Fibroblast of skin of scalp (primary cell): Measurements from ENCODE around the gene ZNF708. TPM values are rescaled to one million over a fixed set of nuclear protein-coding genes. Genes with fewer than 3 reads are reported as not detected.
"Not testable (repeated sequence)": the region's sequence is repeated elsewhere in the genome, so short reads cannot be mapped to it uniquely, and the experiment has no call there.

Experiments
- DNase-seq: peaks from one replicate; pipeline ENCODE4 v3.0.0-alpha.2; 2013
- polyA plus RNA-seq, 2 experiments: library from polyadenylated mRNA; unstranded; fragments of 120-200 nt; gene quantifications; one replicate each; pipeline ENCODE4 v1.2.1, GENCODE V29; 2013; ENCODE audit not compliant: insufficient read length in 2 of 2

ZNF708 gene
- 2.9 TPM for polyA plus RNA-seq (2013, experiment 1 of 2; ENCODE audit: insufficient read length)
- 3.7 TPM for polyA plus RNA-seq (2013, experiment 2 of 2; ENCODE audit: insufficient read length)

DNA sequence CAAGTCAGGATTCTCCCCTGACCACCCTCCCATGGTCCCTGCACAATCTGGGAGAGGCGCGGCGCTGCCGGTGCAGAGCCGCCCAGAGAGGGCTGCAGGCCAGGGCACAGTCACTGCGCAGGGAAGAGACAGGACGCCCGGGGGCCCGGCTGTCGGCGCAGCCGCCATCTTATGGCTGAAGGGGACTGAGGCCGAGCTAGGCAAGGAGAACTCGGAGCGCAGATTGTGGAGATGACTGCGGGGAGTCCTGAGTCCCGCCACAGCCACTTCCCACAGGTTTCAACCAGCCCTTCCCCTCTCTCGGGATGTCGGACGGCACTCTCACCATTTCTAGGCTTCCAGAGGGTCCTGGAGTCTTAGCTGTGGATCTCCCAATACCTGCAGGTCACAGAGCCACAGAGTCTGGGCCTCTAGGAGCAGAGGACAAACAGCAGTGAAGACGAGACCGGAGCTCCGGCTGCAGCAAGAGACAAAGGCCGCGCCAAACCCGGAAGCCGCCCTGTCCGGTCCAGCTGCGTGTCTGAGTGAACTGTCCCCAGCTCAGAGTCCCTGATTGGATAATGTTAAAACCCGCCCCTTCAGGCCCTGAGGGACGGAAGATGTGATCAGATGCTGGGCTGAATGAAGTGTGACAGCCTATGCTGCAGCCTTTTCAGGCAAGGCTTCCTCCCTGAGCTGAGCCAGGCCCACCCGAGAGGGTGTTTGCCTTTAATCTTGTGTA, at the start of gene ZNF708:
Gene ZNF708, minus strand, starts transcription at position 526 of the 721 bp plus-strand sequence. Its CDS starts 198 bp downstream, at position 328.
- DNase-seq = peak; percentile 95

DNA sequence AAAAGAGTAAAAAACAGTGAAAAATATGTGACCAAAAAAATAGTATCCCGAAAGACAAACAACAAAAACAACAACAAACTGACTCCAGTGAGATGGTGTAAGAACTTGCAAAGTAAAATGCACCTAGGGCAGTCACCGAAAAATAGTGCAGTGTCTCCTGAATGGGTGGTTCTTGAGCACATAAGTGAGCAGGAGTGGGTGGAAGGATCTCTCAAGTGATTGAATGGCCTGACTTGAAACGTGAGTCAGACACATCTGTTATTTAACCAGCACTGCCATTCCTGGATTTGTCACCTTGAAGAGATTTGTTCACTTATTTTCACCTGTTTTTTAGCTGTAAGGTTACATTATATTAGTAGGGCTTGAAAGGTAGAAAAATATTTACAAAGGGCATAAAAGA, 33.1 kb upstream of the ZNF708 start:
- no peak for DNase-seq

DNA sequence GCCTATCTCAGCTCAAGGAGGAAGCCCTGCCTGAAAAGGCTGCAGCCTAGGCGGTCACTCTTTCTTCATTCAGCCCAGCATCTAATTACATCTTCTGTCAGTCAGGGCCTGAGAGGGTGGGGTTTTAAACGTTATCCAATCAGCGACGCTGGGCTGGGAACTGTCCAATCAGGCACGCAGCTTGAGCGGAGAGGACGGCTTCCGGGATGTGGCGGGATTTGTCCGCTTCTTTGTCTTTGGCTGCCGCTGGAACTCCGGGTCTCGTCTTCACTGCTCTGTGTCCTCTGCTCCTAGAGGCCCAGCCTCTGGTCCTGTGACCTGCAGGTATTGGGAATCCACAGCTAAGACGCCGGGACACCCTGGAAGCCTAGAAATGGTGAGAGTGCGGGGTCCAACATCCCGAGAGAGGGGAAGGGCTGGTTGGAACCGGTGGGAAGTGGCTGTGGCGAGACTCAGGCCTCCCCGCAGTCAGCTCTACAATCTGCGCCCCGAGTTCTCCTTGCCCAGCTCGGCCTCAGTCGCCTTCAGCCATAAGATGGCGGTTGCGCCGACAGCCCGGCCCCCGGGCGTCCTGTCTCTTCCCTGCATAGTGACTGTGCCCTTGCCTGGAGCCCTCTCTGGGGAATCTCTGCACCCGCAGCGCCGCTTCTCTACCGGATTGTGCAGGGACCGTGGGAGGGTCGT, 29.7 kb upstream of the ZNF708 start, which contains the start of gene ZNF738:
Gene ZNF738, plus strand, starts transcription at position 233 of the 684 bp plus-strand sequence. Its CDS starts 141 bp downstream, at position 374.
- peak; percentile 95 for DNase-seq

DNA sequence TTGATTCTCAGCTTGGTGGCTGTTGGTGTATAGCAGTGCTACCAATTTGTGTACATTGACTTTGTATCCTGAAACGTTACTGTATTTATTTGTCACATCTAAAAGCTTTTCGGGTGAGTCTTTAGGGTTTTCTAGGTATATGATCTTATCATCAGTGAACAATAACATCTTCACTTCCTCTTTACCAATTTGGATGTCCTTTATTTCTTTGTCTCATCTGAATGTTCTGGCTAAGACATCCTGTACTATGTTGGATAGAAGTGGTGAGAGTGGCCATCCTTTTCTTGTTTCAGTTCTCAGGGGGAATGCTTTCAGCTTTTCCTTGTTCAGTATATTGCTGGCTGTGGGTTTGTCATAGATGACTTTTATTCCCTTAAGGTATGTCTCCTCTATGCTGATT, 23.6 kb upstream of the ZNF708 start:
- no peak for DNase-seq

DNA sequence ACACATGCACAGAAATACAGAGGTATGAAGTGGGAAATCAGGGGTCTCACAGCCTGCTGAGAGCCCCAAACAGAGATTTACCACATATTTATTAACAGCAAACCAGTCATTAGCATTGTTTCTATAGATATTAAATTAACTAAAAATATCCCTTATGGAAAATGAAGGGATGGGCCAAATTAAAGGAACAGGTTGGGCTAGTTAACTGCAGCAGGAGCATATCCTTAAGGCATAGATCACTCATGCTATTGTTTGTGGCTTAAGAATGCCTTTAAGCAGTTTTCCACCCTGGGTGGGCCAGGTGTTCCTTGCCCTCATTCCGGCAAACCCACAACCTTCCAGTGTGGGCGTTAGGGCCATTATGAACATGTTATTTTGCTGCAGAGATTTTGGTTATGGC, 15.6 kb upstream of the ZNF708 start:
- not testable (repeated sequence) for DNase-seq

DNA sequence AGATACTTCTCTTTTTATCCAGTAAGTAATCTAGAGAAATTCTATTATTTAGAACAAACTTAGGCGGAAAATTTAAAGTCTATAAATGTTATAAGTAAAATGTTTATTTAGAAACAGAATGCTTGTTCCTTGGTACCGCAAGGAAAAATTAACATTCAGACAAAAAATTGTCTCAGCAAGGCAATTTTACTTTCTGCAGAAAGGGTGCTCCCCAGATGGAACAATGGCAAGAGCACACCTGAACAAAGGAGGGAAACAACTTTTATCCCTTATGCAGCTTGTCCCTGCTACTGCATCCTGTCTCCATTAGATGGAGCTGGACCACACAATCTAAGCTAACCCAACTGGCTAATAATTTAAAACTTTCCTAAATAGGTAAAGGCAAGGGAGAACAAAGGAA, 6.5 kb upstream of the ZNF708 start:
- no peak for DNase-seq

DNA sequence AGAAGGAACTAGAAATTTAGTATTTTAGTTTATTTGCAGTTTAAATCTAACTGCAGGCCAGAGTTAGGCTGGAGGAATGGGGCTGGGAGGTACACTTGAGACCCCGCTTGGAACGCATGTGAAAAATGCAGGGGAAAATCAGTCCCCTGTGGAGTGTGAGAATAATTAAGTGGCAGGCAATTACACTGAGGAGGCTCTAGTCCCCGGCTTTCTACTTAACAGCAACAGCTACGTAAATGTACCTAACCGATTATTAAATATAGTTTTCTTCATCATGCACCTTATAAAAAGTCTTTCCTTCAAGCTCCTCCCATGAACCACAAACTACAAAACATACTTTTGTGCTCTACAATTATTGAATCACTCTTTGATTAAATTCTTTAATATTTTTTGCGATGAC, 804 bp downstream of the ZNF708 start:
- DNase-seq = no peak

DNA sequence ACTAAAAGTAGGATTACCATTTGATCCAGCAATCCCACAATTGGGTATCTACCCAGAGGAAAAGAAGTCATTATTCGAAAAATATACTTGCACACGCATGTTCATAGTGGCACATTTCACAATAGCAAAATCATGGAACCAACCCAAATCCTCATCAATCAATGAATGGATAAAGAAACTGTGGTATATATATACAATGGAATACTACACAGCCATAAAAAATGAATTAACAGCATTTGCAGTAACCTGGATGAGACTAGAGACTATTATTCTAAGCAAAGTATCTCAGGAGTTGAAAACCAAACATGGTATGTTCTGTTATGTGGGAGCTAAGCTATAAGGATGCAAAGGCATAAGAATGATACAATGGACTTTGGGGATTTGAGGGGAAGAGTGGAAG, 3.0 kb downstream of the ZNF708 start:
- DNase-seq = no peak

DNA sequence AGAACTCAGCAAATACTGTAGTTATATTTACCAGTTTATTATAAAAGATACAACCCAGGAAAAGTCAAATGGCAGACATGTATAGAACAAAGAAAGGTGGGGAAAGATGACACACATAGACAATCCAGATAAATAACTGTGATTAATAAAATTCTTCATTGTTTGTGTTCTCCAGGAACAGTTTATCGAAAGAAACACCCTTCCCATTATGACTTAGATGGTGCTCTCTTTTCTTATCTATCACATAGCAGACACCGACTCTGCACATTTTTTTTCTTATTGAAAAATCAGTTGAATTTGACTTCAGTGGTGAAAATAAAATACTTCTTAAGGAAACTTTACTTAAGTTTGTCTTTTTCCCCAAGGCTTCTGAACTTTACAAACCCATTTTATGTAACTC, 6.2 kb downstream of the ZNF708 start:
- DNase-seq = no peak

DNA sequence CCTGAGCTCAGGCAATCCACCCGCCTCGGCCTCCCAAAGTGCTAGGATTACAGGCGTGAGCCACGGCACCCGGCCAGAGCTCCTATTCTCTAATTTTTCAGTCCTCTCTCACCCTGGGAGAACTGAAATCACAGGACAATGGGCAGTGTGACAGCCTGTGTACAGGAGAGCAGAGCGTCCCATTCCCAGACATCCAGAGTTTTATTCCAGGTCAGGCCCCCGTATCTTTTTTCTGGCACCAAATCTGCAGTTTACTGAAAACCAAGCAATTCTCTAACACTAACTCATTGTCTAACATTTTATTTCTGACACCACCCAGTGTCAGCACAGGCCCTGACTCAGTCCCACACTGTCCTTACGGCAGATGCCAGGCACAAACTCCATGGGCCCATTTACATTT, 6.7 kb downstream of the ZNF708 start:
- no peak for DNase-seq

DNA sequence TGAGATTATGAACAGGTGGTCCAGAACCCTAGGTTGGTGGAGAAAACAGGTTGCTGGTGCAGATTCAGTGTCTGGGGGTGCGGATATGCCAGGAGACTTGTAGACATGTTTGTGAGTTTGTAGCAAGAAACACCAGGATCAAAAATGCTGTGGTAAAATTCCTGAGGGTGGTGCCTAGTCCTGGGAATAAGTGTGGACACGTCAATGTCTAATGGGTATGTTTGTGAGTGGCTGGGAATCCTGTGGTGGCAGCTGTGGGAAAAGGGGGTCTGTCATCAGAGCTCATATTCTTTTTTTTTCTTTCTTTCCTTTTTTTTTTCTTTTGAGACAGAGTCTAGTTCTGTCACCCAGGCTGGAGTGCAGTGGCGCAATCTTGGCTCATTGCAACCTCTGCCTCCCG, 7.2 kb downstream of the ZNF708 start:
- peak; percentile 33 for DNase-seq

DNA sequence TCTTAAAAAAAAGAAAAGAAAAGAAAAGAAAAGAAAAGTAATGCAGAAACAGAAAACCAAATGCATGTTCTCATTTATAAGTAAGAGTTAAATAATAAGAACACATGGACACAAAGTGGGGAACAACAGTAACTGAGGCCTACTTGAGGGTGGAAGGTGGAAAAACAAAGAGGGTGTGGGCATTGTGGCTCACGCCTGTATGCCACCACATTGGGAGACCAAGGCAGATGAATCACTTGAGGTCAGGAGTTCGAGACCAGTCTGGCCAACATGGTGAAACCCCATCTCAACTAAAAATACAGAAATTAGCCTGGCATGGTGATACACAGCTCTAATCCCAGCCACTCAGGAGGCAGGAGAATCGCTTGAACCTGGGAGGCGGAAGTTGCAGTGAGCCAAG, 8.1 kb downstream of the ZNF708 start:
- no peak for DNase-seq

DNA sequence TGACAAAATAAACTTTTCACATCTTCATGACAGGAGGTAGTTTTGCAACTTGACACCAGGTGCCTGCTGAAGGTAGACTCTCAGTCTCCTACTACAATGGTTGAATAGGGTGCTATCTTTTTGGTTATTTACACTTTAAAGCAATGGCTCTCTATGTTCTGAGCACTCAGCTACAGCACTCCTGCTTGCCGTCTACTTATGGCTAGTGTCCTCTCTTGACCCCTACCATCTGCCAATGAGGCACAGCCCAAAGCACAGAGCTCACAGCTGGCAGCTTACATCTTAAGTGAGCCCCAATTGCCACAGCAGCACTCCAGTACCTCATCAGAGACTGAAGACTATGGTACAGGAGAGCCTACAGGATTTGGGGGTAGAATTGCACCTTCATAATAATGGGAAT, 11.4 kb downstream of the ZNF708 start:
- no peak for DNase-seq

DNA sequence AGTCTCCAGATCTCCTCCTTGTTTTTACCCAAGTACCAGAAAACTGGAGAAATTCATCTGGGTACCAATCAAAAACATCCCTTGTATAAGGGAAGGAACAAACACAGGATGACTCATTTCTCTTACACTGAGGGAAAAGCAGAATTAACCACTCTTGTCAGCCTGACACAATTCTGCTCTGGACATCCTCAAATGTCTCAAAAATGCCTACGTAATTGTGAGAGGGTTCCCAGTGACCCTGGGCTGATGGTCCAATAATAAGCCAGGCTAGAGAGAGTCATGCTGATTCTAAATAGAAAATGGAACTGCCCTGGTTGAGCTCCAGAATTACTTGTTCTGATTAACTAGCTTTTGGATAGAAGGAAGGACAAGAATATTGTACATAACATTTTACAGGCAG, 14.5 kb downstream of the ZNF708 start:
- DNase-seq = no peak

DNA sequence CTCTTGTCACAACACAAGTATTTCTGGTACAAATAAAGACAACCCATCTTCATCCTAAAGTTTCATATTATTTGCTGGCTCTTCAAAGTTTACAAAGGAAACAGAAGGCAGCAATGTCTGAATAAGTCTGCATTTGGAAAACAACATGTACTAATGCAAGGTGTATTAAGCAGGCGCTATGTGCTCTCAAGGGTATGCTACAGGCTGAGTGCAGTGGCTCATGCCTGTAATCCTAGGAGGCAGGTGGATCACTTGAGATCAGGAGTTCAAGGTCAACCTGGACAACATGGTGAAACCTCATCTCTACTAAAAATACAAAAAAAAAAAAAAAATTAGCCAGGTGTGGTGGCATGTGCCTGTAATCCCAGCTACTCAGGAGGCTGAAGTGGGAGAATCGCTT, 16.4 kb downstream of the ZNF708 start:
- DNase-seq = not testable (repeated sequence)

DNA sequence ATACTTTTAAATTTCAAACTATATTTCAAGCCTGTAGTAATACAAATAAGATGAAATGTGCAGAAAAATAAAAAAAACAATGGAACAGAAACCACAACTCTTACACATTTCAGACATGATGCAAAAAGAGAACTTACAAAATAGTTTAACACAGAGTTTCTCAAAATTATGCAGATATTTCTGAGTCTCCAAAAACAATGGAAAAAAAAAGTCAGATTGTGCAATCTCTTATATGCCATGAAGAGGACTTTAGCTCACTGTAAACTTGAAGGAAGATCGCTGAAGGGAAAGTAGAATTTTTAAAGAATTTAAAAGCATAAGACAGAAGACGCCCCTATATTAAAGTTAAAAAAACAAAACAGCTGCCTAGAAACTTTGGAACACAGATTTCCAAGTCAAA, 20.4 kb downstream of the ZNF708 start:
- no peak for DNase-seq

DNA sequence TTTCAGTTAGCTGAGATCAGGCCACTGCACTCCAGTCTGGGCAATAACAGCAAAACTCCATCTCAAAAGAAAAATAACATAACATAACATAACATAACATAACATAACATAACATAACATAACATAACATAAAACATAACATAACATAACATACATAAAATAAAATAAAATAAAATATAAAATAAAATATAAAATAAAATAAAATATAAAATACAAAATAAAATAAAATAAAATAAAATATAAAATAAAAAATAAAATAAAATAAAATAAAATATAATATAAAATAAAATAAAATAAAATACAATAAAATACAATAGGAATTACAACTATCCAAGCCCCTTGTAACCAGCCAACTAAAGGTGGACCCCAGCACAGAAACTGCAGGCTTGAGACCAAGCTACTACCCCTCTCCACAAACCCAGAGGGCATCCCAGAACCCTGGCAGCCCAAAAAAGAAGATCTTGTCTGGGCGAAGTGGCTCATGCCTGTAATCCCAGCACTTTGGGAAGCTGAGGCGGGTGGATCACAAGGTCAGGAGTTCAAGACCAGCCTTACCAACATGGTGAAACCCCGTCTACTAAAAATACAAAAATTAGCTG, 22.2 kb downstream of the ZNF708 start:
- DNase-seq = not testable (repeated sequence)

DNA sequence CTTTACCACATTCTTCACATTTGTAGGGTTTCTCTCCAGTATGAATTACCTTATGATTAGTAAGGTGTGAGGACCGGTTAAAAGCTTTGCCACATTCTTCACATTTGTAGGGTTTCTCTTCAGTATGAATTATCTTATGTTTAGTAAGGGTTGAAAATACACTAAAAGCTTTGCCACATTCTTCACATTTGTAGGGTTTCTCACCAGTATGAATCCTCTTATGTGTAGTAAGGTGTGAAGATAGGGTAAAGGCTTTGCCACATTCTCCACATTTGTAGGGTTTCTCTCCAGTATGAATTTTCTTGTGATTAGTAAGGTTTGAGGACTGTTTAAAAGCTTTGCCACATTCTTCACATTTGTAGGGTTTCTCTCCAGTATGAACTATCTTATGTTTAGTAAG, 35.4 kb downstream of the ZNF708 start:
- not testable (repeated sequence) for DNase-seq

DNA sequence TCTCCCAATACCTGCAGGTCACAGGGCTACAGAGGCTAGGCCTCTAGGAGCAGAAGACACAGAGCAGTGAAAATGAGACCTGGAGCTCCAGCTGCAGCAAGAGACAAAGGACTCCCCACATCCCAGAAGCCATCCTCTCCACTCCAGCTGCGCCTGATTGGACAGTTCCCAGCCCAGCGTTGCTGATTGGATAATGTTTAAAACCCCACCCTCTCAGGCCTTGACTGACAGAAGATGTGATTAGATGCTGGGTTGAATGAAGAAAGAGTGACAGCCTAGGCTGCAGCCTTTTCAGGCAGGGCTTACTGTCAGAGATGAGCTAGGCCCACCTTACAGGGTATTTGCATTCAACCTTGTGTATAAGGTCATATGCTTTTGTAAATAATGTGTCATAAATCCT, 59.4 kb downstream of the ZNF708 start:
- DNase-seq = no peak

DNA sequence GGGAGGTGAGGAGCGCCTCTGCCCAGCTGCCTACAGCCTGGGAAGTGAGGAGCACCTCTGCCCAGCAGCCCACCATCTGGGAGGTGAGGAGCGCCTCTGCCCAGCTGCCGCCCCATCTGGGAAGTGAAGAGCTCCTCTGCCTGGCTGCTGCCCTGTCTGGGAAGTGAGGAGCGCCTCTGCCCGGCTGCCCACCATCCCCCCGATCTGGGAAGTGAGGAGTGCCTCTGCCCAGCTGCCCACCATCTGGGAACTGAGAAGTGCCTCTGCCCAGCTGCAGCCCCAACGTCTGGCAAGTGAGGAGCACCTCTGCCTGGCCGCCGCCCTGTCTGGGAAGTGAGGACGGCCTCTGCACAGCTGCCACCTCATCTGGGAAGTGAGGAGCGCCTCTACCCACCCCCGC, 64.3 kb downstream of the ZNF708 start:
- DNase-seq = no peak

DNA sequence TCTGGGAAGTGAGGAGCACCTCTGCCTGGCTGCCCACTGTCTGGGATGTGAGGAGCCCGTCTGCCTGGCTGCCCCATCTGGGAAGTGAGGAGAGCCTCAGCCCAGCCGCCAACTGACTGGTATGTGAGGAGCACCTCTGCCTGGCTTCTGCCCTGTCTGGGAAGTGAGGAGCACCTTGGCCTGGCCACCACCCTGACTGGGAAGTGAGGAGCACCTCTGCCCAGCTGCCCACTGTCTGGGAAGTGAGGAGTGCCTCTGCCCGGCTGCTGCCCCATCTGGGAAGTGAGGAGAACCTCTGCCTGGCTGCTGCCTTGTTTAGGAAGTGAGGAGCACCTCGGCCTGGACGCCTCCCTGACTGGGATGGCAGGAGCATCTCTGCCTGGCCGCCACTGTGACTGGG, 64.8 kb downstream of the ZNF708 start:
- no peak for DNase-seq

DNA sequence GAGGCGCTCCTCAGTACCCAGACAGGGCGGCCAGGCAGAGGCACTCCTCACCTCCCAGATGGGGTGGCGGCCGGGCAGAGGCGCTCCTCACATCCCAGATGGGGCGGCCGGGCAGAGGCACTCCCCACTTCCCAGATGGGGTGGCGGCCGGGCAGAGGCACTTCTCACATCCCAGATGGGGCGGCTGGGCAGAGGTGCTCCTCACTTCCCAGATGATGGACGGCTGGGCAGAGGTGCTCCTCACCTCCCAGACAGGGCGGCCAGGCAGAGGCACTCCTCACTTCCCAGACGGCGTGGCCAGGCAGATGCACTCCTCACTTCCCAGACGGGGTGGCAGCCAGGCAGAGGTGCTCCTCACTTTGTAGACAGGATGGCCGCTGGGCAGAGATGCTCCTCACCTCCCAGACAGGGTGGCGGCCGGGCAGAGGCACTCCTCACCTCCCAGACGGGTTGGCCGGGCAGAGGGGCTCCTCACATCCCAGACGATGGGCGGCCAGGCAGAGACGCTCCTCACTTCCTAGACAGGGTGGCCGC, 68.3 kb downstream of the ZNF708 start:
- DNase-seq = not testable (repeated sequence)

DNA sequence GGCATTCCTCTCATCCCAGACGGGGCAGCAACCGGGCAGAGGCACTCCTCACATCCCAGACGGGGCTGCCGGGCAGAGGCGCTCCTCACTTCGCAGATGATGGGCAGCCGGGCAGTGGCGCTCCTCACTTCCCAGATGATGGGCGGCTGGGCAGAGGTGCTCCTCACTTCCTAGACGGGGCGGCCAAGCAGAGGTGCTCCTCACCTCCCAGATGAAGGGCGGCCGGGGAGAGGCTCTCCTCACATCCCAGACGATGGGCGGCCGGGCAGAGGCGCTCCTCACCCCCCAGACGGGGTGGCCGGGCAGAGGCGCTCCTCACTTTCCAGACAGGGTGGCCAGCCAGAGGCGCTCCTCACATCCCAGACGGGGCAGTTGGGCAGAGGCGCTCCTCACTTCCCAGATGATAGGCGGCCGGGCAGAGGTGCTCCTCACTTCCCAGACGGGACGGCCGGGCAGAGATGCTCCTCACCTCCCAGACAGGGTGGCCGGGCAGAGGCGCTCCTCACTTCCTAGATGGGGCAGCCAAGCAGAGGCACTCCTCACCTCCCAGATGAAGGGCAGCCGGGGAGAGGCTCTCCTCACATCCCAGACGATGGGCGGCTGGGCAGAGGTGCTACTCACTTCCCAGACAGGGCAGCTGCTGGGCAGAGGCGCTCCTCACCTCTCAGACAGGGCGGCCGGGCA, 68.9 kb downstream of the ZNF708 start:
- DNase-seq = no peak
